D341Med (cell line): ENCODE results near the gene IL20RA.
A peak's percentile ranks its signal among the peaks of the same experiment; 100 is the strongest.
"Not testable (repeated sequence)": the region's sequence is repeated elsewhere in the genome, so short reads cannot be mapped to it uniquely, and the experiment has no call there.

Experiments used
- DNase-seq: peaks from one replicate; pipeline ENCODE4 v3.0.0; 2012; ENCODE audit warnings: low spot score

The IL20RA gene, protein sequence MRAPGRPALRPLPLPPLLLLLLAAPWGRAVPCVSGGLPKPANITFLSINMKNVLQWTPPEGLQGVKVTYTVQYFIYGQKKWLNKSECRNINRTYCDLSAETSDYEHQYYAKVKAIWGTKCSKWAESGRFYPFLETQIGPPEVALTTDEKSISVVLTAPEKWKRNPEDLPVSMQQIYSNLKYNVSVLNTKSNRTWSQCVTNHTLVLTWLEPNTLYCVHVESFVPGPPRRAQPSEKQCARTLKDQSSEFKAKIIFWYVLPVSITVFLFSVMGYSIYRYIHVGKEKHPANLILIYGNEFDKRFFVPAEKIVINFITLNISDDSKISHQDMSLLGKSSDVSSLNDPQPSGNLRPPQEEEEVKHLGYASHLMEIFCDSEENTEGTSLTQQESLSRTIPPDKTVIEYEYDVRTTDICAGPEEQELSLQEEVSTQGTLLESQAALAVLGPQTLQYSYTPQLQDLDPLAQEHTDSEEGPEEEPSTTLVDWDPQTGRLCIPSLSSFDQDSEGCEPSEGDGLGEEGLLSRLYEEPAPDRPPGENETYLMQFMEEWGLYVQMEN

GRCh38 chr6:137044366-137045221 lies at the start of gene IL20RA:
Gene IL20RA, minus strand, starts transcription at chr6:137044965. Its CDS starts 237 bp downstream, at chr6:137044728.
- peak; percentile 60 for DNase-seq

DNA sequence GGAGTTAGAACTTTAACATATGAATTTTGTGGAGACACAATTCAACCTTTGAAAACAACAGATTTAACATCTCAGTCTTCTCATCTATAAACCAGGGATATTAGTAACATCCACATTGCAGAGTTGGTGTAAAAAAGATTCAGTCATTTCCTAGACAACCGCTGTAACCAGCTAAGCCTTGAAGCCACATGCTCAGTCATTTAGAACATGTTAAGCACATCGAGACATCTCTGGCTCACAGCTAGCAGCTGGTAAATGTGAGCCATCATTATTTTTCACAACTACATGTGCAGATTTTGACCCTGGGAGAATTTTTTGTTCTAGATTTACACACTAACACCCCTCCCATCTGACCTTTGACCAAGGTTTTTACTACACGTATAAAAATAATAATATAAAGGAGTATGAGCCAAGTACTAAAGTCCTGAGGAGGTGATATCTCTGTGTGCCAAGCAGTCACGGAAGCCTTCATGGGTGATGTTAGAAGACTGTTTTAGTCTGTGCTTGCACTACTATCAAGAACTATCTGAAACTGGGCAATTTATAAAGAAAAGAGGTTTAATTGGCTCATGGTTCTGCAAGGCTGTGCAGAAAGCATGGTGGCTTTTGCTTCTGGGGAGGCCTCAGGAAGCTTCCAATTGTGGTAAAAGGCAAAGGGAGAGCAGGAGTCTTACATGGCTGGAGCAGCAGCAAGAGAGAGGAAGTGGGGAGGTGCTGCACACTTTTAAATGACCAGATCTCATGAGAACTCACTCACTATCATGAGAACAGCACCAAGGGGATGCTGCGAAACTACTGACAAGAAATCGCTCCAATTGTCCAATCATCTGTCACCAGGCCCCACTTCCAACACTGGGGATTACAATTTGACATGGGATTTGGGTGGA lies 48.7 kb upstream of the IL20RA start:
- DNase-seq: no peak

DNA sequence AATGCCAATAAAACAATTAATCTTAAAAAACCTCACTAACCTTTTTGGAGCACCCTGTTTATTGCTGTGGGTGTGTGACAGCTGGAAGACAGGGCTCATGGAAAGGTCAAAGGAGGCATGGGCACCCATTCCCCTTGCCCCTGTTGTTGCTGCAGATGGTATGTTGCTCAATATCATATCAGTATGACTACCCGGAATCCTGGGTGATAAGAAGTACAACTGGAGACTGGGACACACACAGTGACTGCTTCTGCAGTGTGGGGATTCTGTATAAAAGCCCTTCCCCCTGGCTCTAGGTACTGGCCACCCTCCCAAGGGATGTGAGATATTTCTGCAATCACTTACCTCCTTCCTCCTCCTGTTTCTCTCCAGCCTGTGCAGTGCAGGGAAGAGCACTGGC lies 47.3 kb upstream of the IL20RA start:
- DNase-seq: no peak

DNA sequence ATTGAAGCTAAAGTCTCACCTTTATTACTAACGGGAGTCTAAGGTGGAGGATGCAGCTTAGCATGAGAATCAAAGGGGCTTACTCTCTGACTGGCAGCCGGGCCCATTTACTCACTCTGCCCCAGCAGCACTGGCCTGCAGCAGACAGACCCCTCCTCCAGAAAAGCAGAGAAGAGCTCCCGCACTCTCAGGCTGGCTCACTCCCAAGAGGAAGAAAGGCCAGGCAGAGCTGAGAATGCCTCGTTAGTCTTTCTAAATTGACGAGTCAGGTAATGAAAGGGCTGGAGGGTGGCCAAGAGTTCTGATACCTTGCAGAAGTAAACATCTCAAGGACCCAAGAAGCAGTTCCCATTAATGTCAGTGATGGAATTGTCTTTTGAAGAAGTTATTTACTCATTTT lies 44.5 kb upstream of the IL20RA start:
- no peak for DNase-seq

- no peak for DNase-seq
Measured at GRCh38 chr6:137087902-137088301, 43.1 kb upstream of the IL20RA start.

DNA sequence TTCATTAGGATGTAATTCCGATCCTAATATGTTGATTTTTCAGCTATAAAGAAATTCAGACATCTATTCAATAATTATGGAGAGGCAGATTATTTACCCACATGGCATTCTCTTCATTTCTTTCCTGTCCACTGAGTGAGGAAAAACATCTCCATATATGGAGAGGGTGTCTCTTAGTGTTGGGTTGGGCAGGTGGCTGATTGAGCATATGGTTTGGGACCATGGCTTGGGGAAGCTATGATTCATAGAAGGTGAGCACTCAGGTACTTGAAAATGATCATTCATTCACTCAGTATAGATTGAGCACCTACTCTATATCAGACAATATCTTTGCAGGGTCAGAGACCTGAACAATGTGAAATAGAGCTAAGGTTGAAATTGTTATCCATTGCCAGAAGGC lies 41.3 kb upstream of the IL20RA start:
- DNase-seq: no peak

GRCh38 chr6:137084865-137085617 lies 40.3 kb upstream of the IL20RA start:
- DNase-seq: no peak

DNA sequence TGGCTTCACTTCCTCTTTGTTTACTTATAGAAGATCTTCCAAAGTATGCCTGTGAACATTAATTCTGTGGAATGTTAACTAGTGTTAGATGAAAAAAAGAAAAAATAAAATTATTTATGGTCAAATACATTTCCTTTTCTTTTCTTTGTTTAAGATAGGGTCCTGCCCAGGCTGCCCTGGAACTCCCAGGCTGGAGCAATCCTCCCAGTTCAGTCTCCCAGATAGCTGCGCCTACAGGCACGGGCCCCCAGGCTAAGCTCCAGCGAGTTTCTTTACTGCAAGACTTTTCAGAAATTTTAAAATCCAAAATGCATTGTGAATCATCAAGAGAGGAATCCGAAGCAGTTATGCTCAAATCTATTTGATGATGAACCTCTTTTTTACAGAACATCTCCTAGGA lies 39.3 kb upstream of the IL20RA start:
- DNase-seq: no peak

GRCh38 chr6:137081997-137082396 lies 37.2 kb upstream of the IL20RA start:
- no peak for DNase-seq

DNA sequence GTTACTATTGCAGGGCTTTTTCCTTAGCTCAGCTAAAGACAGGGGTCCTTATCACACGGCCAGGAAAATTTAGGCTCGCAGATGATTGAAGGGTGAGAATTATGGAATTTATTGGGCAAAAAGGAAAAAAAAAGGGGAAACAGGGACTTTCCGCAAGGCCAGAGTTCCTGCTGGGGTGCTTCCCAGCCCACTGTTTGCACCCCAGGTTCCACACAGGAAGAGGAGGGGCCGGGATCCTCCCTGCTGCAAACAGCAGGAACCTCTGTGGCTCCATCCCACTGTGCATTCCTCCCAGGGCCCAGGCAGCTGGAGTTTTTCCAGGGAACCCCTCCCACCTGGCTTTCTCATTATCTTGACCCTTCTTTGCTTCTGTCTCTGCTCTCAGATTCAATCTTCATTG lies 35.9 kb upstream of the IL20RA start:
- no peak for DNase-seq

DNA sequence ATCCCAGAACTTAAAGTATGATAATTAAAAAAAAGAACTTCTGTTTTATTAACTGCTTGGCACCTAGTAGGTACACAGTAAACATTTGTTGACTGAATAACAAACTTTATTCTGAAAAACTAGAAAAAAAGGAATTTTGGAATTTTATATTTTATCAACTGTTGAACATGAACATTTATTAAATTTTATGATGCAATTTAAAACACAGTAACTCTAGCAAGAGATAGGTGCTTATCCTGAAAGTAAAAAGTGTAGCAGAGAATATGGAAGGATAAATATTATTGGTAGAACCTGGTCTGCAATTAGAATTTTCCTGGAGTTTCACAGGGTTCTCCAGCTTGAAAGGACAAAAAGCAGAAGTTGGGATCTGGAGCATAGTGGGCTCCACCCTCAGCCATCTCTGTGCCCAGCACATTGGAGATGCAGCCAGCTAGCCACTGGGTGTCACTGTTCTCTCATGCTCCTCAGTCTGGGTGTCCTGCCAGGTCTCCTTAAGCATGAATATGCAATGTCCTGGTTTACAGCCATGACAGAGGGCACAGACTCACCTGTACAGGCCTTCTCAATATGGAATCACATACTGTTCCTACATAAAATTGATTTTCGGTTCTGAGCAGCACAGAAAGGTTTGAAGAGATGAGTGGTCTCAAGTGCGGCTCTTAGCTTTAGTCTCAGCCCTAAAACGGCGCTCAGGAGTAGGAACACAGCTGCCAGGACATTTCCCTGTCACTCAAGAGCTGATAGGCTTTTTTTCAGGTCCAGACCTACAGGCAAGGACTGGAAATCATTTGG lies 31.7 kb upstream of the IL20RA start:
- peak; percentile 80 for DNase-seq

DNA sequence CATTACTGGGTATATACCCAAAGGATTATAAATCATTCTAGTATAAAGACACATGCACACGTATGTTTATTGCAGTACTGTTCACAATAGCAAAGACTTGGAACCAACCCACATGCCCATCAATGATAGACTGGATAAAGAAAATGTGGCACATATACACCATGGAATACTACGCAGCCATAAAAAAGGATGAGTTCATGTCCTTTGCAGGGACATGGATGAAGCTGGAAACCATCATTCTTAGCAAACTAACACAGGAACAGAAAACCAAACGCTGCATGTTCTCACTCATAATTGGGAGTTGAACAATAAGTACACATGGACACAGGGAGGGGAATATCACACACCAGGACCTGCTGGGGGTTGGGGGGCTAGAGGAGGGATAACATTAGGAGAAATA lies 31.0 kb upstream of the IL20RA start:
- DNase-seq: not testable (repeated sequence)

GRCh38 chr6:137070303-137070702 lies 25.5 kb upstream of the IL20RA start:
- DNase-seq: no peak

GRCh38 chr6:137067399-137067798 lies 22.6 kb upstream of the IL20RA start:
- no peak for DNase-seq

DNA sequence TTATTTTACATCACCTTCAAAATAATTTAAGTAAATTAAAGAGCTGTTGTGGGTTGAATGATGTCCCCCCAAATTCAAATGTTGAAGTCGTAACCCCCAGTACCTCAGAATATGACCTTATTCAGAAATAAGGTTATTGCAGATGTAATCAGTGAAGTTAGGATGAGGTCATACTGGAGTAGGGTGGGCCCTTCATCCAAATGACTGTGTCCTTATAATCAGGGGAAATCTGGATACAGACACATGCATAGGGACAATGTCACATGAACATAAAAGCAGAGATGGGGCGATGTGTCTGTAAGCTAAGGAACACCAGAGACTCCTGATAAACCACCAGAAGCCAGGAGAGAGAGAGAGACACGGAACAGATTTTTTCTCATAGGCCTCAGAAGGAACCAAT lies 13.3 kb upstream of the IL20RA start:
- DNase-seq: no peak

- DNase-seq: no peak
Measured at GRCh38 chr6:137056121-137056880, 11.5 kb upstream of the IL20RA start.

- DNase-seq: no peak
Measured at GRCh38 chr6:137051790-137052472, 7.2 kb upstream of the IL20RA start.

DNA sequence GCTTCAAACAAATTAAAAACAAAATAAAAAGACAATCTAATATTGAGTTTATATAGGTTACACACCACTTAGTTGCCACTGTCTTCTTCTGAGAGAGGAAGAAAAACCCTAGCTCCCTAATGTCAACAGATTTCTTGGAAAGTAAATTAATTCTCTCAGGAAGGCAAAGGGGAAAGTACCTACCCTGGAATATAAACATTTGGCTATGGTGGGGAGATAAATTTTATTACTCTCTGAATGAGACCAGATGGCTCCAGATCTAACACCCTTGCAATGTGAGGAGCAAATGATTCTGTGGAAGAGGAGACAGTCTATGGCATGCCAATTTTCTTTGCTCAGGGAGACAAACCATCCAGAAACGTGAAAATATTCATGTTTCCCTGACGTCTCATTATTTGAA lies 4.3 kb upstream of the IL20RA start:
- DNase-seq: no peak

DNA sequence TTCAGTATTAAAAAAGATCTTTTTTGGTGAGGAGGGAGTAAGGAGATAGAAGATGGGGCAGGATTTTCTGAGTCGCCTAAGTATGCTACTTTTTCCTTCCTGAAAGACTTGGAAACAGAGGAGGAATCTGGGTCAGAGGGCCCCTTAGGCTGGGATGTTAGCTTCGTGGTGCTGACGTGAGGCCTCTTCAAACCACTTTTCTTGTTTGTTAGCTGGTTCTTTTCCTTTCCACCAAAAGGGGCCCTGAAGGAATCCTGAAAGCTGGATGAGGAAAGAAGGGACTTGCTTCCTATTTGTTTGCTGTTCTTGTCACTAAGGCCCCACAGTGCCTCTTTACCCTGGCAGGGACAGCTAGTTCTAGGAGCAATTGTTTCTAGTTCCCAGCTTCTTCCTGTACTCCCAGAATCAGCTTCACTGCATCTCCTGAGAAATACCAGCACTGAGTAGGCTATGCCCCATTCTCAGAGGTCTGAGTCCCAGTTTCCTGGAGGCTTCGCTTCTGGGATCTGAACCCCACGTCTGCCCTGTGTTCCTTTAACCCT lies 2.2 kb upstream of the IL20RA start:
- DNase-seq: no peak
